NAMALWA (cell line): ENCODE data around the gene MED12L.

Experiments
- DNase-seq: peaks from one replicate; pipeline ENCODE4 v3.0.0-alpha.2; 2015; ENCODE audit warnings: low spot score

The MED12L gene

GRCh38 chr3:151462278-151462780, 376.9 kb downstream of the MED12L start:
- no peak for DNase-seq

- DNase-seq = no peak
These were observed 377.5 kb downstream of the MED12L start for GRCh38 chr3:151462991-151463390.

- peak; percentile 34 for DNase-seq
These were observed 381.6 kb downstream of the MED12L start for GRCh38 chr3:151467069-151467468.

- DNase-seq = peak; percentile 79
These were observed 382.9 kb downstream of the MED12L start for GRCh38 chr3:151468284-151468917.

- no peak for DNase-seq
These were observed 391.0 kb downstream of the MED12L start for GRCh38 chr3:151476344-151477018.

GRCh38 chr3:151477591-151478334, 392.3 kb downstream of the MED12L start:
- no peak for DNase-seq

GRCh38 chr3:151478335-151478697, 392.9 kb downstream of the MED12L start:
- DNase-seq = no peak

GRCh38 chr3:151479452-151479851, 394.0 kb downstream of the MED12L start:
- DNase-seq = no peak

- DNase-seq = no peak
These were observed 395.0 kb downstream of the MED12L start for GRCh38 chr3:151480492-151480891.

- no peak for DNase-seq
These were observed 398.0 kb downstream of the MED12L start for GRCh38 chr3:151483488-151483887.

GRCh38 chr3:151483961-151484520, 398.6 kb downstream of the MED12L start:
- DNase-seq = no peak
